Stimulated activated CD4-positive, alpha-beta T cell treated with anti-CD3 and anti-CD28 coated beads, Interleukin-4, amount 100 ng/mL, for 1 hour (primary cell): ENCODE measurements around the gene WDR70.
"Not testable (repeated sequence)": the region's sequence is repeated elsewhere in the genome, so short reads cannot be mapped to it uniquely, and the experiment has no call there.

Experiments
- DNase-seq: peaks from one replicate; pipeline ENCODE4 v3.0.0-alpha.2; 2020

Gene WDR70

DNA sequence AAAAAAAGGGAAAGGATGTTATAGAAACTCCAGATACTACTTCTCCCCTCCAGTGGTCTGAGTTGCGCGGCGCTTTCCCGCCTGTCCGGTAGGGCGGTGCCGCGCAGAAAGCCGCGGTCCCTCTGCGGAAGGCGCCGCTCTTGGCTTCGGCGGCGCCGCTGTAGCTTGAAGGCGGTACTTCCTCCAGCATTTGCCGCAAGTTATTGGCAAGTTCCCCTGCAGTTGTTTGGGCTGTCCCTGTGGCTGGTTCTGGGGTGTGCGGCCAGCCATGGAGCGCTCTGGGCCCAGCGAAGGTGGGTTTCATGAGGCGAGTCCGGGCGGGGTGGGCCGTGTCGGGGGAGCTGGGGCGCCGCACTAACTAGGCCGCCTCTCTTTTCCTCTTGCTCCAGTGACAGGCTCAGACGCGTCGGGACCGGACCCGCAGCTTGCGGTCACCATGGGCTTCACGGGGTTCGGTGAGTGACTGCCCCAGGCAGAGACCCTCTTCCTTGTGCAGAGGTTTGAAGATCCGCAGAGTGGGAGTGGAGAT, at the start of gene WDR70:
WDR70 (plus strand) TSS at position 219 of the 529 bp plus-strand sequence; CDS start at position 269, 50 bp downstream.
- peak; percentile 80 for DNase-seq

DNA sequence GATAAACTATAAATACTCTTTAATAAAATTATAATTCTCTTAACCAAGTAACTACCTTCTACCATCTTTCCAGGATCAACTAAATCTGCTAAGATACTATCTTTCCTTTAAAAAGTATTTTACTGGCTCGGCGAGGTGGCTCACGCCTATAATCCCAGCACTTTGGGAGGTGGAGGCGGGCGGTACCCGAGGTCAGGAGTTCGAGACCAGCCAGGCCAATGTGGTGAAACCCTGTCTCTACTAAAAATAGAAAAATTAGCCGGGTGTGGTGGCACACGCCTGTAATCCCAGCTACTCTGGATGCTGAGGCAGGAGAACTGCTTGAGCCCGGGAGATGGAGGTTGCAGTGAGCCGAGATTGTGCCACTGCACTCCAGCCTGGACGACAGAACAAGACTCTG, 44.4 kb upstream of the WDR70 start:
- not testable (repeated sequence) for DNase-seq

DNA sequence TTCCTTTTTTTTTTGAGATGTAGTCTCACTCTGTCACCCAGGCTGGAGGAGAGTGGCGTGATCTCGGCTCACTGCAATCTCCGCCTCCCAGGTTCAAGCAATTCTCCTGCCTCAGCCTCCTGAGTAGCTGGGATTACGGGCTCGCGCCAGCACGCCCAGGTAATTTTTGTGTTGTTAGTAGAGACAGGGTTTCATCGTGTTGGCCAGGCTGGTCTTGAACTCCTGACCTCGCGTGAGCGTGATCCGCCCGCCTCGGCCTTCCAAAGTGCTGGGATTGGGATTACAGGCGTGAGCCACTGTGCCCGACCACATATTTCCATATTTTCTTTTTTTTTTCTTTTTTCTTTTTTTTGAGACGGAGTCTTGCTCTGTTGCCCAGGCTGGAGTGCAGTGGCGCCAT, 36.4 kb upstream of the WDR70 start:
- not testable (repeated sequence) for DNase-seq

DNA sequence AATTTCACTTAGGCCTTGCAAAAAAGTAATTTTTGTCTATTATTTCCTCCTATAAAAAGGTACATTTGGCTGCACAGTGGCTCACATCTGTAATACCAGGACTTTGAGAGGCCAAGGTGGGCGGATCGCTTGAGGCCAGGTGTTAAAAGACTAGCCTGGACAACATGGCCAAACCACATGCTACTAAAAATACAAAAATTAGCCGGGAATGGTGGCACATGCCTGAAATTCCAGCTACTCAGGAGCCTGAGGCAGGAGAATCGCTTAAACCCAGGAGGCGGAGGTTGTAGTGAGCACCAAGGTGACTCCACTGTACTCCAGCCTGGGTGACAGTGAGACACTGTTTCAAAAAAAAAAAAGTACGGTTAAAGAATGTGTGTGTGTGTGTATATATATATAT, 24.0 kb upstream of the WDR70 start:
- no peak for DNase-seq

DNA sequence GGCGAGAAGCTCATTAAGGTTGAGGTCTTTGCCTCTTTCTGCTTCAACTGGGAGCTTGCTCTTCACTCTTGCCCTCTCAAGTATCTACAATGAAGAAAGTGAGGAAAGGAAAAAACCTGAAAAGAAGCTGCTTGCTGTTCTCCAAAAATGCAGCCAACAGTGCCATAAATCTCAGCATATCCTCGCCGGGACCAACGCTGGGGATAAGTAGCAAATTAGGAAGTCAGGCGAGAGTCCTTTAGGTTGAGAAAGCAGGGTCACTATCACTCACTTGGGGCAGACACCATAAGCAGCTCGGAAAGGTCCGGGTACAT, 8.6 kb upstream of the WDR70 start:
- no peak for DNase-seq

DNA sequence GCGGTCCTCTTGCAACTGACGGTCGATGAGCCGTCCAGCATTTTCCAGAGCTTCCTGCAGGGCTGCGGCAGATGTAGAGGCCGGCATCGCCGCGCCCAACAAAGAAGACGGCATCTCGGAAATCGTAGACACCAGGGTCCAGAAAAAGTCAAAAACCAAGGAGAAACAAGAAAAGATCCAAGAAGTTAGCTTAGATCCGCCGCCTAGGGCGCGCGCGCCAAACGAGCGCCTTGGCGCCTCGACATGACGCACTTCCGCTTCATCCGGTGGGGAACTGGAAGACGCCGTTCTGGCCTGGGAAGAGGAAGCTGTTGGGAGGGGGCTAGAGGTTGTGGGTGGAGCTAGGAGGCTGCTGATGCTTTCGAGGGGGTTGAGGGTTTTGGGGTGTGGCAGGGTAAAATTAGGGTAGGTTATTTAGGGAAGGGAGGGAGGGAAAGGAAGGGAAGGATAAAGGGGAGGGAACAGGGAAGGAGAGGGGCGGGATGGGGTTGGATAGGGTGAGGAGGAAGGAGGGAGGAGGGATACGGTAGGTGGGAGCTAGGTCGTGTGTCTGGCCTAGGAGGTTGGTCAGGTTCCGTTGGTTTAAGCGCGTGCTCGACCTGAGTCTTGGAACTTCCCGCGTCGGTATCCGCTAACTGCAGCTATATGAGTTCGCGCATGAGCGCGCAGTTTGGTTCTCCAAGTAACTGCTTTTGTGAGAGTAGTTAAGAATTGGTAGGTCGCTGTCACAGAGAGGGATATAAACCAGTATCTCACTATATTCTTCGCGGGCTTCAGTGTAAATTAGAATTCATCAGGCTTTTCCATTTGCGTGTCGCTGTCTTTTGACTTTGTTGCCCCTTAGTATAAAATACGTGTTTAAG, 8.0 kb upstream of the WDR70 start, which contains the start of gene NUP155:
NUP155 (minus strand) TSS at position 243 of the 863 bp plus-strand sequence; CDS start at position 114, 129 bp downstream.
- DNase-seq: peak; percentile 88

DNA sequence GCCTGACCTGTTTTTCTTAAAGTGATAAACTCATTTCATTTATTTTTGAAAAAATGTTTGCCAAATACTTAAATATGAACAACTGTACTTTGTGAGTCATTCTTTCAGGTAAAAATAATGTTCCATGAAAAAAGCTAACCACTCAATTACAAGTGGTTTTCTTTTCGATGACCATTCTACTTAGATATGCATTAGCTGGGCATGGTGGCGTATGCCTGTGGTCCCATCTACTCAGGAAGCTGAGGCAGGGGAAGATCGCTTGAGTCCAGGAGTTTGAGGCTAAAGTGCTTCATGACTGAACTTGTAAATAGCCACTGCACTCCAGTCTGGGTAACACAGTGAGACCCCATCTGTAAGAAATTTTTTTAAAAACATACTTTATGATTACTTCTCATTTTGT, 4.0 kb upstream of the WDR70 start:
- DNase-seq: no peak

DNA sequence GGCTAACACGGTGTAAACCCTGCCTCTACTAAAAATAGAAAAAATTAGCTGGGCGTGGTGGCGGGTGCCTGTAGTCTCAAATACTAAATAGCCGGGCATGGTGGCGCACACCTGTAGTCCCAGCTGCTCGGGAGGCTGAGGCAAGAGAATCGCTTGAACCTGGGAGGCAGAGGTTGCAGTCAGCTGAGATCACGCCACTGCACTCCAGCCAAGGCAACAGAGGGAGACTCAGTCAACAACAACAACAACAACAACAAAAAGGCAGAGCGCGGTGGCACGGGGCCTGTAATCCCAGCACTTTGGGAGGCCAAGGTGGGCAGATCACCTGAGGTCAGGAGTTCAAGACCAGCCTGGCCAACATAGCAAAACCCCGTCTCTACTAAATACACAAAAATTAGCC, 1.1 kb upstream of the WDR70 start:
- DNase-seq: not testable (repeated sequence)

DNA sequence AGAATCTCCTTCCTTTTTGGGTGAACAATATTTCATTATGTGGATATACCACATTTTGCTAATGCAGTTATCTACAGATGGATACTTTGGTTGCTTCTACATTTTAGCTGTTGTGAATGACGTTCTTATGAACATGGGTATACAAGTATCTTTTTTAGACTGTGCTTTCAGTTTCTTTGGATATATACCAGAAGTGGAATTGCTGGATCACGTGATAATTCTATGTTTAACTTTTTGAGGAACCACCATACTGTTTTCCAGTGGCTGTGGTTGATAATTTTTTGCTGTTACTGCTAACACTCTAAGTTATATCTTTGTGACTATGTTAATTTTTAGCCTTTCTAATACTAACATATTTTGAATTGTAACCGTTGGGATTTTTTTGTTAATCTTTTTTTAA, 12.5 kb downstream of the WDR70 start:
- no peak for DNase-seq

DNA sequence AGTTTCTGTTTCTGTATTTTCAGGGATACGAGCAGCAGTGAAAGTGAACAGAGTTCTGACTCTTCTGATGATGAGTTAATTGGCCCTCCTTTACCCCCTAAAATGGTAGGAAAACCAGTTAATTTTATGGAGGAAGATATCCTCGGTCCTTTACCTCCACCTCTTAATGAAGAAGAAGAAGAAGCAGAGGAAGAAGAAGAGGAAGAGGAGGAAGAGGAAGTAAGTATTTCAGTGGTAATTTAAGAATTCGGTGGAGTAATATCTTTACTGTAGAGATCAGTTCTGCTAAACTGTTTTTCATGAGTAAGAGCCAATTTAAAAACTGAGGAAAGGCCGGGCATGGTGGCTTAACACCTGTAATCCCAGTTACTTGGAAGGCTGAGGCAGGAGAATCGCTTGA, 17.2 kb downstream of the WDR70 start:
- no peak for DNase-seq

DNA sequence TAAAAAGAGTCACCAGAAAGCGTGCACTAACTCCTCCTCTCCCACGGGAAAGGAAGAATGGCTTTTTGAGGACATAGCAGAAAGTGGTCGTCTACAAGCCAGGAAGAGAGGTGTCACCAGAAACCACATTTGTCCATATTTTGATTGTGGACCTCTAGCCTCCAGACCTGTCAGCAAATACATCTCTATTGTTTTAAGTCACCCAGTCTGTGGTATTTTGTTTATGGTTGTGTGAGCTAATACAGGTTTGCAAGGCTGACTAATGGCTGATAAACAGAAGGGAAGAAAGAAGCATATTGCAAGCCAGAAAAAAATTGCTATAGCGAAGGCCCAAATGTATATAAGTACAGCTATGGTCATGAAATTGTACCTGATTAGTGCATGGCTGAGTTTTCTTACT, 21.4 kb downstream of the WDR70 start:
- no peak for DNase-seq

DNA sequence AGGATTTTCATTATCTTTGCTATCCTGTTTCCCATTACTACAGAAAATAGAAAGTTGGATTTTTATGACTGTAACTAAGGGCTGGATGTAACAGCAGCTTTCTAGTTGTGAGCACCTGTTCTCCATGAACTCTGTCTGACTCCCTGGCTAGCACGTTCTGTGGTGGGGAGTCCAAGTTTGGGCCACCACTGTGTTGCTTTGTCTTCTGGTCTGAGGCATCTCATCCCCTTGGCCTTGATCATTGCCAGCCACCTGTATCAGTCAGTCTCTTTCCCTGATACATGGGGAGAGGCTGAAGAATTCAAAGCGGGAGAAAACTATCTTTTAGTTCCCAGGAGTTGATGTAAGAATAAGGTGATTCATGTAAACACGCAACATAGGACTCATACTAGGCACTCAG, 33.4 kb downstream of the WDR70 start:
- no peak for DNase-seq

DNA sequence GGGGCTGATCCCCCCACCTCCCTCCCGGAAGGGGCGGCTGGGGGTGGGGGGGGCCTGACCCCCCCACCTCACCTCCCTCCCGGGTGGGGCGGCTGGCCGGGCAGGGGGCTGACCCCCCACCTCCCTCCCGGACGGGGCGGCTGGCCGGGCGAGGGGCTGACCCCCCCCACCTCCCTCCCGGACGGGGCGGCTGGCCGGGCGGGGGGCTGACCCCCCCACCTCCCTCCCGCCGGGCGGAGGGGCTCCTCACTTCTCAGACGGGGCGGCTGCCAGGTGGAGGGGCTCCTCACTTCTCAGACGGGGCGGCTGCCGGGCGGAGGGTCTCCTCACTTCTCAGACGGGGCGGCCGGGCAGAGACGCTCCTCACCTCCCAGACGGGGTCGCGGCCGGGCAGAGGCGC, 36.3 kb downstream of the WDR70 start:
- DNase-seq: not testable (repeated sequence)

DNA sequence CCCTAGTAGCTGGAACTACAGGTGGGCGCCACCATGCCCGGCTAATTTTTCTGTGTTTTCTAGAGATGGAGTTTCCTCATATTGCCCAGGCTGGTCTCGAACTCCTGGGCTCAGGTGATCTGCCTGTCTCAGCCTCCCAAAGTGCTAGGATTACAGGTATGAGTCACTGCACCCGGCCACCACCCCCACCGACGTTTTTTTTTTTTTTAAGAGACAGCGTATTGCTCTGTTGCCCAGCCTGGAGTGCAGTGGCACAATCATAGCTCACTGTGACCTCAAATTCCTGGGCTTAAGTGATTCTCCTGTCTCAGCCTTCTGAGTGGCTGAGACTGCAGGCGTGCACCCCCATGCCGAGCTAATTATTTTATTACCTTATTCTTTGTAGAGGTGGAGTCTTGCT, 38.2 kb downstream of the WDR70 start:
- no peak for DNase-seq

DNA sequence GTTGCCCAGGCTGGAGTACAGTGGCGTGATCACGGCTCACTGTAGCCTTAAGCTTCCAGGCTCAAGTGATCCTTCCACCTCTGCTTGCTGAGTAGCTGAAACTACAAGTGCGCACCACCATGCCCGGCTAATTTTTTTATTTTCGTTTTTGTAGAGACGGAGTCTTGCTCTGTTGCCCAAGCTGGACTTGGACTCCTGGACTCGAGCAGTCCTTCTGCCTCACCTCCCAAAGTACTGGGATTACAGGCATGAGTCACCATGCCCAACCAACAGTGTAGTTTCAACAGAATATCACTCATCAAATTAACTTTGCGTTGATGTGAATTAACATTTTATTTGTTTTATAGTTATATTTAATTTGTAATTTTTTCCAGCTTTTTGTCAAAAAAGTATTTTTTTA, 45.3 kb downstream of the WDR70 start:
- no peak for DNase-seq

DNA sequence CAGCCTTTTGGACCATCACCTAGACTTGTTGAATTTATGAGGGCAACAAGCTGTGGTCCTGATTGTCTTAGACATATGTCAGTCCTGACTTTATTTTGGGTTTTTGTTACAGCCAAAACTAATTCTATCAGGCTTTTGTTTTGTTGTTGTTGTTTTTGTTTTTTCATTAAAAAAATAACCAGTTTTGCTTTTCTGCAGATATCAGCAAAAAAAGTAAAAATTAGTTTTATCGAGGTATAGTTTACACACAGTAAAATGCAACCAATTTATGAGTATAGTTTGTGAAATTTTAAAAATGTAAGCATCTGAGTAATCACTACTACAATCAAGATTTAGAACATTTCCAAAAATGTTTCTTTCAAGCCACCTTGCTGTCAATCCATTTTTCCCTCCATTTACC, 48.9 kb downstream of the WDR70 start:
- DNase-seq: no peak

DNA sequence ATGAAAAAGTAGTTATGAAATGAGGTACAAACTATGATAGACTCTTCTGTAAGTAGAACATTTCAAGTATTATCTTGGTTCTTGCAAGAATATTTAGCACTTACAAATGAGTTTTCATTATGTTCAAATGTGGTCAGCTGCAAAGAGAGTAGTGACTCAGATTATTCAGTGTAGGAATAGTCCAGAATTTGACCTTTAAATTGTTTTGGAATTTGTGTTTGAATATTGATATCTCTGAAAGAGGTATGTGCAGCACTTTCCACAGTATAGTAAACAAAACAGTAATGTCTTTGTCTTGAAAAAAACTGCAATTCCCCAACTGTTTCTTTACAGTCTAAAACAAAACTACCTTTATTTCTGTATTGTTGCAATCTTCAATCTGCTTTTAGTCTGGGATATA, 56.1 kb downstream of the WDR70 start:
- no peak for DNase-seq

DNA sequence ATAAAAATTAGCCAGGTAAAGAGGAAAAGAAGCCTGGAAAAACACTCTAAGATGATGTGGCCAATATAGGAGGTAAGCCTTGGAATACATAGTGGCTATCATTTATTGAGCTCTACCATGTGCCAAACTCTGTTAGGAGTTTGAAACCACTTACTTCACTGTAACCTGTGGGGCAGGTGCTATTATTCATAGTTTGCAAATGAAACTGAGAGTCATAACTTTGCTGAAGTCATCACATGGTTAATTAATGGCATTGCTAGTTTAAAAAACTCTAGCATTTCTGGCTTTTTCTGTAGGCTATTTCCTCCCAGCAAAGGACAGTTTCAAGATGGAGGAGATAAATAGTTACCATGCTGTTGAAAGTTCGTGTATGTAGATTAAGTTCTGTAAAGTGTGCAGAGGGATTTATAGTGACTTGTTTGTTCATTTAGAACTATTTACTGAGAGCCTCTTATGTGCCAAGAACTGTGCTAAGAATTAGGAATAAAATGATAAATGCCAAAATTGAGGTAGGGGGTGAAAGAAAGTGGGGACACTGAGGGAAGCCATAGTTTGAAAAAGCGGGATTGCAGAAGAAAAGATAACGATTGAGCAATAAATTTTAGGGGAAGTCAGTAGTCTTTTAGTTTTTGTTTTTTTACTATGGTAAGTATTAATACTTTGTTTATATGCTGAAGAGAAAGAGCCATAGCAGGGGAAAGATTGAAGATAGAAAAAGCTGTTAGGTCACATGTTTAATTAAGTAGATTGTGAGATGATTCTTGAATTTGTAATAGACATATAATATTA, 57.2 kb downstream of the WDR70 start:
- DNase-seq: no peak

DNA sequence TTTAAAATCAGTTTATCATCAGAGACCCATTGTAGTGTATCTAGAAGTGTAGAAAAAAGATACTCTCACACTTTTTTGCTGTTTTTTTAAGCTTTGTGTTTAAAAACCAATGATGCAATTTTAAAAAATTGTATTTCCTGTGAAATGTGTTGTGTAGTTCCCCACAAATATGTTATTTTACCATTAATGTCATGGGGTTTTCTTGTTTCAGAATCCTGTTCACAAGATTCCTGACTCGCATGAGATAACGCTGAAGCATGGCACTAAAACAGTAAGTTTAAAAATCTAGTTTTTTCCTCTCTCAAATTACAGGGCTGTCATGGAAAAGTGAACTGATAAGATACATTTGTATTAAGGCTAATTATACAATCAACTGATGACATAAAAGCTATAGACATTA, 58.6 kb downstream of the WDR70 start:
- DNase-seq: no peak

DNA sequence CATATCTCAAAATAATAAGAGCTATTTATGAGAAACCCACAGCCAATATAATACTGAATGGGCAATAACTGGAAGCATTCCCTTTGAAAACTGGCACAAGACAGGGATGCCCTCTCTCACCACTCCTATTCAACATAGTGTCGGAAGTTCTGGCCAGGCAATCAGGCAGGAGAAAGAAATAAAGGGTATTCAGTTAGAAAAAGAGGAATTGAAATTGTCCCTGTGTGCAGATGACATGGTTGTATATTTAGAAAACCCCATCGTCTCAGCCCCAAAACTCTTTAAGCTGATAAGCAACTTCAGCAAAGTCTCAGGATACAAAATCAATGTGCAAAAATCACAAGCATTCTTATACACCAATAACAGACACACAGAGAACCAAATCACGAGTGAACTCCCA, 66.7 kb downstream of the WDR70 start:
- not testable (repeated sequence) for DNase-seq

DNA sequence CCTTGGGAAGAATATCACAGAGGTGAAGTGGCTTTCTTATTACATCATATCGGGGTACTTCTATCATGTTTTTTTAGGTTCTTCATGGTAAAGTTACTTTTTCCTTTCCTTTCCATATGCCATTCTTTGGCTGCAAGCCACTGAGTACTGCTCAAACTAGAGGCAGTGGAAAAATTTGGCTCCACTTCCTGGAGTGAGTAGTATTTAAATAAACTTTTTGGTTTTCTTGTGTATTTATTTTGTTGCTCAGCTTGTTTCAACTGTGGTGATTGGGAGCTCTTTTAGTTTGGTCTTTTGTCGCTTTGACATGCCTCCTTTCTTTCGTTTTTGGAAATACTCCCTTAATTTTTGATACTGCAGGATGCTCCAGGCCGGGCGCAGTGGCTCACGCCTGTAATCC, 69.8 kb downstream of the WDR70 start:
- no peak for DNase-seq

DNA sequence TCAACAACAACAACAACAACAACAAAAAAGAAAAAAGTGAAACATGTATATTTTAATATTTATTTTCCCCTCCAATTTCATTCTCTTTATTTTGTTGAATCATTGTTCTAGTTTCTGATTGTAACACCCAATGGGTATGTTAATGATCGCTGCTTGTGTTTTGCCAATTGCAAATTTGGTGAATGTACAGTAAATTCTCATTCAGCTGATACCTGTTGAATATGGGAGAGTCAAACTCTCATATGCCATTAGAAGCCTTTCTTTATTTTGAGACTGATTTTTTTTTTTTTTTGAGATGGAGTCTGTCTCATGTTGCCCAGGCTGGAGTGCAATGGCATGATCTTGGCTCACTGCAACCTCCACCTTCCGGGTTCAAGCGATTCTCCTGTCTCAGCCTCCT, 72.9 kb downstream of the WDR70 start:
- not testable (repeated sequence) for DNase-seq

DNA sequence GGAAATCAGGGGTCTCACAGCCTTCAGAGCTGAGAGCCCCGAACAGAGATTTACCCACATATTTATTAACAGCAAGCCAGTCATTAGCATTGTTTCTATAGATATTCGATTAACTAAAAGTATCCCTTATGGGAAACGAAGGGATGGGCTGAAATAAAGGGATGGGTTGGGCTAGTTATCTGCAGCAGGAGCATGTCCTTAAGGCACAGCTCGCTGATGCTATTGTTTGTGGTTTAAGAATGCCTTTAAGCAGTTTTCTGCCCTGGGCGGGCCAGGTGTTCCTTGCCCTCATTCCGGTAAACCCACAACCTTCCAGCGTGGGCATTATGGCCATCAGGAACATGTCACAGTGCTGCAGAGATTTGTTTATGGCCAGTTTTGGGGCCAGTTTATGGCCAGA, 74.1 kb downstream of the WDR70 start:
- not testable (repeated sequence) for DNase-seq
